GM23338 (cell line): ENCODE measurements around the gene LCE2C. TPM values are rescaled to one million over a fixed set of nuclear protein-coding genes. Genes with fewer than 3 reads are reported as not detected.

Experiments used
- ATAC-seq: fragments of 200-7000 bp; cut with Tn5 transposase; 3 replicates; pipeline ENCODE4 v1.9.1; 2020
- DNase-seq: peaks from one replicate; pipeline ENCODE4 v3.0.0-alpha.2; 2015; ENCODE audit warnings: low spot score
- H2AFZ ChIP-seq: fragments of 200-600 bp; sonication (generic); 2 replicates; pipeline ENCODE4 v1.8.0; 2016; ENCODE audit warnings: antibody characterized with exemption, mild to moderate bottlenecking, moderate library complexity
- H3F3A ChIP-seq: fragments of 200-600 bp; sonication (generic); replicated peaks from 2 replicates; pipeline ENCODE4 v1.8.0; 2017; ENCODE audit warnings: antibody characterized with exemption, mixed run types, low read depth
- H3K27ac ChIP-seq: fragments of 200-600 bp; sonication (generic); 2 replicates; pipeline ENCODE4 v1.6.1; 2016; ENCODE audit warnings: low read depth
- H3K27me3 ChIP-seq: fragments of 200-600 bp; sonication (generic); 2 replicates; pipeline ENCODE4 v1.8.0; 2016; ENCODE audit warnings: mild to moderate bottlenecking, mixed run types, moderate library complexity; ENCODE audit not compliant: insufficient read depth
- H3K36me3 ChIP-seq: fragments of 200-600 bp; sonication (generic); 2 replicates; pipeline ENCODE4 v1.8.0; 2016; ENCODE audit warnings: mild to moderate bottlenecking; ENCODE audit not compliant: insufficient read depth
- H3K4me1 ChIP-seq: fragments of 200-600 bp; sonication (generic); 2 replicates; pipeline ENCODE4 v1.8.0; 2016; ENCODE audit warnings: mild to moderate bottlenecking, moderate library complexity; ENCODE audit not compliant: insufficient read depth
- H3K4me2 ChIP-seq: fragments of 200-600 bp; sonication (generic); 2 replicates; pipeline ENCODE4 v1.7.1; 2017; ENCODE audit warnings: mixed run types
- H3K4me3 ChIP-seq: fragments of 200-600 bp; sonication (generic); 2 replicates; pipeline ENCODE4 v1.6.1; 2016; ENCODE audit warnings: mixed run types
- H3K79me2 ChIP-seq: fragments of 200-600 bp; sonication (generic); replicated peaks from 2 replicates; pipeline ENCODE4 v1.8.0; 2017; ENCODE audit warnings: mild to moderate bottlenecking; ENCODE audit not compliant: insufficient read depth
- H3K9me2 ChIP-seq: fragments of 200-600 bp; sonication (generic); 2 replicates; pipeline ENCODE4 v1.8.0; 2017; ENCODE audit not compliant: insufficient read depth
- H4K20me1 ChIP-seq: fragments of 200-600 bp; sonication (generic); replicated peaks from 2 replicates; pipeline ENCODE4 v1.8.0; 2017; ENCODE audit warnings: mild to moderate bottlenecking; ENCODE audit not compliant: insufficient read depth
- H3K27ac Mint-ChIP-seq: 2 replicates; pipeline ENCODE4 v1.8.0; 2020; ENCODE audit warnings: inconsistent platforms, mild to moderate bottlenecking, moderate library complexity, mixed read lengths
- H3K27me3 Mint-ChIP-seq: 3 replicates; pipeline ENCODE4 v1.8.0; 2022; ENCODE audit warnings: low read depth, mild to moderate bottlenecking, moderate library complexity, mixed read lengths, inconsistent platforms; ENCODE audit not compliant: insufficient read depth, poor library complexity
- H3K36me3 Mint-ChIP-seq: 3 replicates; pipeline ENCODE4 v1.8.0; 2021; ENCODE audit warnings: low read depth, mild to moderate bottlenecking, inconsistent platforms, moderate library complexity, mixed read lengths
- H3K4me1 Mint-ChIP-seq: 3 replicates; pipeline ENCODE4 v1.8.0; 2020; ENCODE audit warnings: mild to moderate bottlenecking, inconsistent platforms, mixed read lengths
- H3K4me3 Mint-ChIP-seq: 3 replicates; pipeline ENCODE4 v1.8.0; 2021; ENCODE audit warnings: moderate library complexity, mild to moderate bottlenecking, inconsistent platforms, mixed read lengths
- H3K9me3 Mint-ChIP-seq: 3 replicates; pipeline ENCODE4 v1.8.0; 2020; ENCODE audit warnings: moderate library complexity, mild to moderate bottlenecking, inconsistent platforms, mixed read lengths
- CTCF ChIP-seq, 2 experiments: fragments of 200-600 bp in 1 of 2; sonication (generic) in 1 of 2; conservative IDR thresholded peaks; 2 replicates each; pipeline versions ENCODE4 v1.5.1 to v1.6.1; 2016 to 2017; ENCODE audit warnings: antibody characterized with exemption in 2 of 2, low read depth in 2 of 2, mild to moderate bottlenecking in 2 of 2, moderate library complexity in 1 of 2
- JUNB ChIP-seq: IDR thresholded peaks from one replicate; pipeline ENCODE4 v1.6.1; 2016; ENCODE audit warnings: antibody characterized with exemption; ENCODE audit not compliant: unreplicated experiment
- REST ChIP-seq: IDR thresholded peaks from one replicate; pipeline ENCODE4 v1.6.1; 2018; ENCODE audit warnings: antibody characterized with exemption; ENCODE audit not compliant: unreplicated experiment
- ZNF114 ChIP-seq: fragments of 250-450 bp; sonication (Bioruptor Pico); IDR thresholded peaks from 2 replicates; pipeline ENCODE4 v1.5.0; 2020; ENCODE audit warnings: mild to moderate bottlenecking, moderate library complexity
- ZNF331 ChIP-seq: fragments of 250-450 bp; sonication (Bioruptor Pico); IDR thresholded peaks from 2 replicates; pipeline ENCODE4 v1.5.0; 2020; ENCODE audit warnings: low read depth, mild to moderate bottlenecking, moderate library complexity
- ZNF462 ChIP-seq: fragments of 250-450 bp; sonication (Bioruptor Pico); IDR thresholded peaks from 2 replicates; pipeline ENCODE4 v1.5.0; 2020; ENCODE audit warnings: mild to moderate bottlenecking, moderate library complexity
- polyA plus RNA-seq: library from polyadenylated mRNA; unstranded; fragments of >200 nt; fragmentation: Nextera tagmentation; extraction: Ambion mirVana; gene quantifications from 2 replicates; pipeline ENCODE4 v1.2.1, GENCODE V29; 2016
- total RNA-seq: library from RNA; depleted of rRNA; stranded (reverse); fragments of >200 nt; shearing (Covaris generic); gene quantifications from 2 replicates; pipeline ENCODE4 v1.2.3, GENCODE V29; 2014

LCE2C gene
- total and polyA plus RNA-seq, 2 experiments from 2014 or later = not detected

DNA sequence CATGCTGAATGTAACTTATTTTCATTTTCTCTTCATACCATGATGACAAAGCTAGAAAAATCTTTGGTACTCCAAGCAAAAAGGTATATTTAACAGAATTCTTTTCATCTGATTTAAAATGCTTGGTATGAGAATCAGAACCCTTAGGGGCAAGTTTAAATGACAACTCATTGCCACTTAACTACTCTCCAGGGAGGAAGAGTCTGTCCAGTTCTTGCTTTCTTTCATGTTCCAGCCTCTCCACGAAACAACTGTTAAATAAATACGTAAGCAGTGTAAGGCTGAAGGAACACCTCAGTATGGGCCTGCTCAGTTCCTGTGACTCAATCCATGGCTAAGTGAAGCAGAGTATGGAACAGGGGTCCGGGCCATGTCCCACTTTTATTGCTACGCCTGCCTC, 24.7 kb downstream of the LCE2C start (continued):
- TF ChIP-seq ZNF462 (CRISPR knock-in tag) (no peak), REST (no peak), ZNF114 (CRISPR knock-in tag) (no peak), JUNB (no peak)

GRCh38 chr1:152707860-152708259, 32.8 kb downstream of the LCE2C start, which contains the start of gene LCE4A:
LCE4A (plus strand) TSS chr1:152708160; CDS start chr1:152709076, 916 bp downstream.
- DNase-seq (no peak), ATAC-seq (no peak)
- no peaks in the 10 kb centered on the region for H3K9me2 ChIP-seq
- no peak within 1 kb of the TSS for H3K4me2 ChIP-seq
- no peak within 1 kb of the TSS for H2AFZ ChIP-seq
- no peak within 1 kb of the TSS for H3K4me3 ChIP-seq
- H4K20me1 ChIP-seq = no peaks in the 10 kb centered on the region
- Mint-ChIP-seq H3K4me3 (no peak within 1 kb of the TSS), H3K9me3 (0 out of 3 replicates have a peak, but pooled peaks cover 3% of the 10 kb centered on the region), H3K4me1 (no peaks in the 10 kb centered on the region), H3K27me3 (no peaks in the 10 kb centered on the region), H3K36me3 (no peaks in the 10 kb centered on the region), H3K27ac (no peak within 1 kb of the TSS)
- no peaks in the 10 kb centered on the region for H3K36me3 ChIP-seq
- no peak for TF ChIP-seq JUNB
- no peak for TF ChIP-seq CTCF (conservative IDR thresholded peaks at IDR 0.05; ENCODE audit: low read depth in 2 of 2)
- no peak for TF ChIP-seq ZNF331
- no peak for TF ChIP-seq ZNF114 (CRISPR knock-in tag)
- H3K27me3 ChIP-seq = no peaks in the 10 kb centered on the region
- H3K4me1 ChIP-seq = no peaks in the 10 kb centered on the region
- H3F3A ChIP-seq = no peaks in the 10 kb centered on the region
- H3K27ac ChIP-seq = no peak within 1 kb of the TSS
- no peaks in the 10 kb centered on the region for H3K79me2 ChIP-seq
